K562 (cell line): ENCODE data around the gene CEACAM5. TPM values are rescaled to one million over a fixed set of nuclear protein-coding genes. Genes with fewer than 3 reads are reported as not detected.

ENCODE experiments used
- ATAC-seq: fragments of 200-7000 bp; cut with Tn5 transposase; 3 replicates; pipeline ENCODE4 v1.9.1; 2020; ENCODE audit warnings: moderate library complexity
- BruUV-seq: library from RNA; stranded (reverse); fragments of 400-500 nt; replicated peaks from 2 replicates; lab custom pipeline; 2021; lab: Mats Ljungman, UMichigan
- CTCF ChIA-PET: fragments of 300-600 bp; formaldehyde crosslinking; extraction: SDS; loops from one replicate; lab custom pipeline; 2021; ENCODE audit warnings: low intra/inter-chr PET ratio; lab: Yijun Ruan, JAX
- POLR2A ChIA-PET: fragments of 300-600, 350-650 bp; sonication (Branson Sonifier 250); formaldehyde crosslinking; extraction: SDS; loops from one replicate; lab custom pipeline; 2021; ENCODE audit warnings: antibody characterized with exemption, inconsistent platforms; lab: Yijun Ruan, JAX
- DNase-seq, 4 experiments: peaks; one replicate each; pipeline versions ENCODE4 v3.0.0 to v3.0.0-alpha.2; 2011 to 2018; ENCODE audit warnings: low spot score in 3 of 4, mixed read lengths in 3 of 4; ENCODE audit errors: extremely low read depth in 1 of 4
- FAIRE-seq: peaks from 2 replicates; lab custom pipeline; 2011; peaks lifted over from hg19 to GRCh38; lab: Jason Lieb, UNC
- H2AFZ ChIP-seq: 2 replicates; pipeline ENCODE4 v1.6.0; 2011; ENCODE audit warnings: low read depth, low read length, control low read depth, inconsistent platforms
- H3K27ac ChIP-seq: fragments of 200-600 bp; 3 replicates; pipeline ENCODE4 v1.8.0; 2011; ENCODE audit warnings: low read depth, mild to moderate bottlenecking, control low read depth, inconsistent platforms, low read length, moderate library complexity, mixed read lengths; ENCODE audit errors: extremely low read depth
- H3K27me3 ChIP-seq, 2 experiments: fragments of 300-600 bp in 1 of 2; 2 replicates in 1 of 2; 3 replicates in 1 of 2; pipeline versions ENCODE4 v1.6.0 to v1.8.0; 2011; ENCODE audit warnings: inconsistent platforms in 2 of 2, low read length in 2 of 2, mild to moderate bottlenecking in 1 of 2, mixed read lengths in 1 of 2, moderate library complexity in 1 of 2; ENCODE audit not compliant: control insufficient read depth in 2 of 2, insufficient read depth in 2 of 2
- H3K36me3 ChIP-seq: fragments of 300-600 bp; 3 replicates; pipeline ENCODE4 v1.8.0; 2011; ENCODE audit warnings: mild to moderate bottlenecking, low read length, inconsistent platforms; ENCODE audit not compliant: control insufficient read depth, insufficient read depth
- H3K4me1 ChIP-seq, 2 experiments: fragments of 200-600 bp in 1 of 2; replicated peaks in 1 of 2; 2 replicates in 1 of 2; 3 replicates in 1 of 2; pipeline versions ENCODE4 v1.5.1 to v1.8.0; 2011; ENCODE audit warnings: inconsistent platforms in 2 of 2, low read length in 2 of 2, mild to moderate bottlenecking in 1 of 2, mixed read lengths in 1 of 2, moderate library complexity in 1 of 2; ENCODE audit not compliant: control insufficient read depth in 2 of 2, insufficient read depth in 2 of 2
- H3K4me2 ChIP-seq: 2 replicates; pipeline ENCODE4 v1.6.1; 2011; ENCODE audit warnings: low read length, control low read depth, inconsistent platforms, mixed read lengths; ENCODE audit not compliant: insufficient read depth
- H3K4me3 ChIP-seq: fragments of 200-600 bp; sonication (generic), shearing (Covaris generic); 2 replicates; pipeline ENCODE4 v1.5.1; 2016; ENCODE audit warnings: control low read depth, inconsistent platforms
- H3K79me2 ChIP-seq: fragments of 200-600 bp; 3 replicates; pipeline ENCODE4 v1.8.0; 2011; ENCODE audit warnings: low read length, inconsistent platforms; ENCODE audit not compliant: control insufficient read depth, insufficient read depth
- H3K9ac ChIP-seq, 2 experiments: 2 replicates each; pipeline versions ENCODE4 v1.6.0 to v1.6.1; 2011; ENCODE audit warnings: low read depth in 2 of 2, low read length in 2 of 2, control low read depth in 1 of 2, inconsistent platforms in 1 of 2, mild to moderate bottlenecking in 1 of 2, mixed read lengths in 1 of 2; ENCODE audit not compliant: insufficient read depth in 1 of 2
- H3K9me1 ChIP-seq: one replicate; pipeline ENCODE4 v1.6.0; 2011; ENCODE audit warnings: inconsistent platforms, mild to moderate bottlenecking, low read length, moderate library complexity; ENCODE audit not compliant: control insufficient read depth, insufficient read depth
- H3K9me3 ChIP-seq: replicated peaks from 2 replicates; pipeline ENCODE4 v1.5.1; 2011; ENCODE audit warnings: low read depth, low read length, inconsistent platforms; ENCODE audit not compliant: control insufficient read depth, insufficient read depth
- H4K20me1 ChIP-seq: replicated peaks from 2 replicates; pipeline ENCODE4 v1.6.1; 2011; ENCODE audit warnings: low read length, inconsistent platforms, mixed read lengths; ENCODE audit not compliant: control insufficient read depth, insufficient read depth
- CREB3 ChIP-seq: fragments of 450-650 bp; conservative IDR thresholded peaks from 2 replicates; pipeline ENCODE4 v1.6.1; 2016; ENCODE audit warnings: missing genetic modification characterization, low read depth, mild to moderate bottlenecking, missing compliant biosample characterization, moderate library complexity
- FOXK1 ChIP-seq: sonication (generic); formaldehyde crosslinking; IDR thresholded peaks from 2 replicates; pipeline ENCODE4 v1.8.0; 2022; ENCODE audit warnings: missing genetic modification reagents, mild to moderate bottlenecking, borderline replicate concordance
- MCM2 ChIP-seq: fragments of 450-650 bp; IDR thresholded peaks from 2 replicates; pipeline ENCODE4 v1.6.1; 2017; ENCODE audit warnings: low read depth, mild to moderate bottlenecking
- MXD1 ChIP-seq: fragments of 250-450 bp; sonication (Bioruptor Pico); IDR thresholded peaks from 2 replicates; pipeline ENCODE4 v1.8.0; 2021; ENCODE audit warnings: borderline replicate concordance, mild to moderate bottlenecking, moderate library complexity; ENCODE audit not compliant: poor library complexity, severe bottlenecking
- PHB ChIP-seq: fragments of 250-450 bp; sonication (Bioruptor Pico); IDR thresholded peaks from 2 replicates; pipeline ENCODE4 v1.5.0; 2021
- SNRNP70 ChIP-seq: fragments of 200-400 bp; formaldehyde crosslinking; optimal IDR thresholded peaks from 2 replicates; pipeline ENCODE3; 2017; ENCODE audit warnings: low read depth, low read length
- WGBS: fragments of 100-300 bp; shearing (Covaris generic); methylation state at CpG from one replicate; pipeline ENCODE4 v1.1.6; 2016; ENCODE audit warnings: low coverage, mixed read lengths; ENCODE audit not compliant: insufficient coverage; ENCODE audit errors: missing lambda C conversion rate; 5-methylcytosine and 5-hydroxymethylcytosine counted together
- in situ Hi-C: fragments of 300-500 bp; cut with MboI; formaldehyde crosslinking; loops from 4 replicates; pipeline ENCODE4 v1.15.0; 2018; ENCODE audit warnings: inconsistent platforms, mixed read lengths
- intact Hi-C: fragments of 100-400 bp; cut with micrococcal nuclease; formaldehyde crosslinking; loops from 2 replicates; pipeline ENCODE4 v1.14.2; 2022
- polyA plus RNA-seq, 8 experiments: library from polyadenylated mRNA; depleted of rRNA in 4 of 8; stranded (reverse) in 5 of 8; unstranded in 3 of 8; fragments of >200 nt; fragmentation: Nextera tagmentation in 2 of 8; fragmentation: Illumina TruSeq in 1 of 8; extraction: Ambion mirVana in 2 of 8; extraction: Trizol in 1 of 8; gene quantifications; 2 replicates each; pipeline versions ENCODE4 v1.2.1 to v1.2.3, GENCODE V29; 2011 to 2014; ENCODE audit warnings: inconsistent platforms in 1 of 8, missing spikeins in 1 of 8
- total RNA-seq, 7 experiments: library from RNA; depleted of rRNA in 6 of 7; stranded (reverse); fragments of >200 nt in 6 of 7; fragmentation: Illumina TruSeq in 2 of 7; extraction: Trizol in 2 of 7; gene quantifications; 2 replicates each; pipeline versions ENCODE4 v1.2.1 to v1.2.3, GENCODE V29; 2011 to 2021; ENCODE audit warnings: low replicate concordance in 1 of 7
- TF ChIP-seq, protein P1 (sequence below), 3 experiments: fragments of 200-800 bp in 1 of 3; sonication (Bioruptor generic) in 1 of 3; sonication (generic) in 1 of 3; formaldehyde crosslinking in 1 of 3; IDR thresholded peaks; 2 replicates each; pipeline versions ENCODE4 v1.6.1 to v1.8.0; 2016 to 2022; ENCODE audit warnings: mild to moderate bottlenecking in 2 of 3, missing compliant biosample characterization in 2 of 3, missing genetic modification characterization in 2 of 3, missing genetic modification reagents in 1 of 3

CEACAM5 gene
- total and polyA plus RNA-seq, 9 of the 15 experiments (the other 6 are each of a cell fraction or from before 2014, with no cell fraction given) = 0.33 TPM; not detected in 8

- Histone ChIP-seq H3K9ac (no peak overlapping the region), H3K9me3 (no peaks in the 10 kb centered on the region), H3K36me3 (no peaks in the 10 kb centered on the region), H4K20me1 (no peaks in the 10 kb centered on the region), H2AFZ (no peak overlapping the region), H3K27ac (no peak overlapping the region), H3K4me1 (no peaks in the 10 kb centered on the region), H3K4me2 (no peak overlapping the region), H3K27me3 (peaks cover 8 to 13% of the 10 kb centered on the region in 2 experiments; a peak in 2 of 5 replicates), H3K9me1 (no peaks in the 10 kb centered on the region), H3K79me2 (no peaks in the 10 kb centered on the region), H3K4me3 (no peak overlapping the region)
- CTCF ChIA-PET = interaction anchor here (0.6 kb wide), 1 partner anchor 896 kb away, joined by 3 read pairs; no protein-coding TSS in a partner anchor
- TF ChIP-seq SNRNP70 = no peak
- FAIRE-seq (no peak), ATAC-seq (no peak), DNase-seq (no peak)
- in situ Hi-C loops (no loop called here), intact Hi-C loops (no loop called here)
- POLR2A ChIA-PET = interaction anchor here (0.6 kb wide), 1 partner anchor 1632 kb away, joined by 3 read pairs; no protein-coding TSS in a partner anchor
- no TSS peak for BruUV-seq
- WGBS = 0% methylated on average over 3 of the region's 3 CpGs
Measured at GRCh38 chr19:41739361-41739760, 30.9 kb downstream of the CEACAM5 start.

DNA sequence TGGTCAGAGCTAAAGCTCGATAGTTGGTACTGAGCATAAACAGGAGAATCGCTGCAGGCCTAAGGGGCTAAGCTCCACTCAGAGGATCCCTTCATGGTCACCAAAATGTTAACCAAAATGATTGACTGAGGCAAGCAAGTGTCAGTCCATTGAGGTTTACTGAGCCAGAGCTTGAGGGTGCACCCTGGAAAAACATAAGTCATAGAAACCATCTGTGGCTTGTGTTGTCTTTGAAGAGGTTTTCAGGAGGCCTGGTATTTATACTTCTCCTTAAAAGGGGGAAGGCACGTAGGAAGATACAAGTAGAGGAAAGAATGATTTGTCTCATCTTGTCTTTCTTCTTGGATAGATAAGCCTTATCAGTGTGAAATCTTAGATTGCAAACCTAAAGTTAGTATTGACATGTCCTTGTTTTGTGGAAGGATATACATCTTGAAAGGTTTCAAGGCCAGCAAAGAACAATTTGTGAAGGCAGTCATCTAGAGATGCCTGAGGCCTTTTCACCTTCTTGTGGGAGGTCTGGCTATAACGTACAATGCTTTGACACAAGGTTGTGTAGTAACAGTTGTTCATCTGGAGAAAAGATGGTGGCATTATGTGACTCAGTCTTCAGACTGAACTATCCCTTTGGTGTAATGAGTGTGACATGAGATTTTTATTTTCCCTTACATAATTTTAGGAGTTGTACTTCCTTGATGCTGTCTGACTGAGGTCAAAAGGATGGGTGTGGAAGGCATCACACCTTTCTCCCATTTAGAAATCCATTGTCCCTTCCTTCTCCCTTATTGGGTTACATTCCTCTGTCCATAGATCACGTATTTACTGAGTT is 32.2 kb downstream of the CEACAM5 start:
- intact Hi-C loops (no loop called here), in situ Hi-C loops (no loop called here)
- Histone ChIP-seq H4K20me1 (no peaks in the 10 kb centered on the region), H3K9me1 (no peaks in the 10 kb centered on the region), H3K9ac (no peak overlapping the region), H3K79me2 (no peaks in the 10 kb centered on the region), H3K27me3 (peaks cover 0 to 13% of the 10 kb centered on the region in 2 experiments; a peak in 1 of 5 replicates), H3K4me2 (no peak overlapping the region), H3K27ac (no peak overlapping the region), H3K9me3 (no peaks in the 10 kb centered on the region), H3K36me3 (no peaks in the 10 kb centered on the region), H2AFZ (no peak overlapping the region), H3K4me3 (no peak overlapping the region), H3K4me1 (no peaks in the 10 kb centered on the region)
- ATAC-seq = no peak
- FAIRE-seq = no peak
- ChIA-PET POLR2A (no interaction called here), CTCF (no interaction called here)
- BruUV-seq = no TSS peak
- WGBS = 1% methylated on average over 5 of the region's 5 CpGs
- DNase-seq = no peak
- TF ChIP-seq PHB (no peak), FOXK1 (CRISPR knock-in tag) (no peak), MXD1 (CRISPR knock-in tag) (no peak), CREB3 (tag) (no peak), MCM2 (no peak)
- TF ChIP-seq, protein P1, sequence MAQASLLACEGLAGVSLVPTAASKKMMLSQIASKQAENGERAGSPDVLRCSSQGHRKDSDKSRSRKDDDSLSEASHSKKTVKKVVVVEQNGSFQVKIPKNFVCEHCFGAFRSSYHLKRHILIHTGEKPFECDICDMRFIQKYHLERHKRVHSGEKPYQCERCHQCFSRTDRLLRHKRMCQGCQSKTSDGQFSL (CRISPR knock-in tag; IDR thresholded peaks at IDR 0.05) = no peak
- TF ChIP-seq, protein P1 (tag; IDR thresholded peaks at IDR 0.05) = no peak
